K562 (cell line): Measurements from ENCODE around the gene TCF12. TPM values are rescaled to one million over a fixed set of nuclear protein-coding genes. Genes with fewer than 3 reads are reported as not detected.

Experiments
- ATAC-seq: fragments of 200-7000 bp; cut with Tn5 transposase; 3 replicates; pipeline ENCODE4 v1.9.1; 2020; ENCODE audit warnings: moderate library complexity
- BruUV-seq: library from RNA; stranded (reverse); fragments of 400-500 nt; replicated peaks from 2 replicates; lab custom pipeline; 2021; lab: Mats Ljungman, UMichigan
- CTCF ChIA-PET: fragments of 300-600 bp; formaldehyde crosslinking; extraction: SDS; loops from one replicate; lab custom pipeline; 2021; ENCODE audit warnings: low intra/inter-chr PET ratio; lab: Yijun Ruan, JAX
- POLR2A ChIA-PET: fragments of 300-600, 350-650 bp; sonication (Branson Sonifier 250); formaldehyde crosslinking; extraction: SDS; loops from one replicate; lab custom pipeline; 2021; ENCODE audit warnings: antibody characterized with exemption, inconsistent platforms; lab: Yijun Ruan, JAX
- DNase-seq, 4 experiments: peaks; one replicate each; pipeline versions ENCODE4 v3.0.0 to v3.0.0-alpha.2; 2011 to 2018; ENCODE audit warnings: low spot score in 3 of 4, mixed read lengths in 3 of 4; ENCODE audit errors: extremely low read depth in 1 of 4
- FAIRE-seq: peaks from 2 replicates; lab custom pipeline; 2011; peaks lifted over from hg19 to GRCh38; lab: Jason Lieb, UNC
- H2AFZ ChIP-seq: 2 replicates; pipeline ENCODE4 v1.6.0; 2011; ENCODE audit warnings: low read depth, low read length, control low read depth, inconsistent platforms
- H3K27ac ChIP-seq: fragments of 200-600 bp; 3 replicates; pipeline ENCODE4 v1.8.0; 2011; ENCODE audit warnings: low read depth, mild to moderate bottlenecking, control low read depth, inconsistent platforms, low read length, moderate library complexity, mixed read lengths; ENCODE audit errors: extremely low read depth
- H3K27me3 ChIP-seq, 2 experiments: fragments of 300-600 bp in 1 of 2; 2 replicates in 1 of 2; 3 replicates in 1 of 2; pipeline versions ENCODE4 v1.6.0 to v1.8.0; 2011; ENCODE audit warnings: inconsistent platforms in 2 of 2, low read length in 2 of 2, mild to moderate bottlenecking in 1 of 2, mixed read lengths in 1 of 2, moderate library complexity in 1 of 2; ENCODE audit not compliant: control insufficient read depth in 2 of 2, insufficient read depth in 2 of 2
- H3K36me3 ChIP-seq: fragments of 300-600 bp; 3 replicates; pipeline ENCODE4 v1.8.0; 2011; ENCODE audit warnings: mild to moderate bottlenecking, low read length, inconsistent platforms; ENCODE audit not compliant: control insufficient read depth, insufficient read depth
- H3K4me1 ChIP-seq, 2 experiments: fragments of 200-600 bp in 1 of 2; replicated peaks in 1 of 2; 2 replicates in 1 of 2; 3 replicates in 1 of 2; pipeline versions ENCODE4 v1.5.1 to v1.8.0; 2011; ENCODE audit warnings: inconsistent platforms in 2 of 2, low read length in 2 of 2, mild to moderate bottlenecking in 1 of 2, mixed read lengths in 1 of 2, moderate library complexity in 1 of 2; ENCODE audit not compliant: control insufficient read depth in 2 of 2, insufficient read depth in 2 of 2
- H3K4me2 ChIP-seq: 2 replicates; pipeline ENCODE4 v1.6.1; 2011; ENCODE audit warnings: low read length, control low read depth, inconsistent platforms, mixed read lengths; ENCODE audit not compliant: insufficient read depth
- H3K4me3 ChIP-seq: fragments of 200-600 bp; sonication (generic), shearing (Covaris generic); 2 replicates; pipeline ENCODE4 v1.5.1; 2016; ENCODE audit warnings: control low read depth, inconsistent platforms
- H3K79me2 ChIP-seq: fragments of 200-600 bp; 3 replicates; pipeline ENCODE4 v1.8.0; 2011; ENCODE audit warnings: low read length, inconsistent platforms; ENCODE audit not compliant: control insufficient read depth, insufficient read depth
- H3K9ac ChIP-seq, 2 experiments: 2 replicates each; pipeline versions ENCODE4 v1.6.0 to v1.6.1; 2011; ENCODE audit warnings: low read depth in 2 of 2, low read length in 2 of 2, control low read depth in 1 of 2, inconsistent platforms in 1 of 2, mild to moderate bottlenecking in 1 of 2, mixed read lengths in 1 of 2; ENCODE audit not compliant: insufficient read depth in 1 of 2
- H3K9me1 ChIP-seq: one replicate; pipeline ENCODE4 v1.6.0; 2011; ENCODE audit warnings: inconsistent platforms, mild to moderate bottlenecking, low read length, moderate library complexity; ENCODE audit not compliant: control insufficient read depth, insufficient read depth
- H3K9me3 ChIP-seq: replicated peaks from 2 replicates; pipeline ENCODE4 v1.5.1; 2011; ENCODE audit warnings: low read depth, low read length, inconsistent platforms; ENCODE audit not compliant: control insufficient read depth, insufficient read depth
- H4K20me1 ChIP-seq: replicated peaks from 2 replicates; pipeline ENCODE4 v1.6.1; 2011; ENCODE audit warnings: low read length, inconsistent platforms, mixed read lengths; ENCODE audit not compliant: control insufficient read depth, insufficient read depth
- ARID2 ChIP-seq: fragments of 450-650 bp; IDR thresholded peaks from 2 replicates; pipeline ENCODE4 v1.6.1; 2017; ENCODE audit warnings: antibody characterized with exemption, mild to moderate bottlenecking
- CREB1 ChIP-seq, 2 experiments: sonication (generic) in 1 of 2; formaldehyde crosslinking in 1 of 2; IDR thresholded peaks; 2 replicates each; pipeline versions ENCODE4 v1.6.1 to v1.8.0; 2012 to 2022; ENCODE audit warnings: inconsistent platforms in 1 of 2, mild to moderate bottlenecking in 1 of 2, missing genetic modification reagents in 1 of 2, moderate library complexity in 1 of 2
- DNMT1 ChIP-seq: fragments of 450-650 bp; IDR thresholded peaks from 2 replicates; pipeline ENCODE4 v1.6.1; 2016; ENCODE audit warnings: antibody characterized with exemption, mild to moderate bottlenecking
- ETV6 ChIP-seq, 3 experiments: fragments of 150-350 bp in 1 of 3; sonication (generic) in 1 of 3; formaldehyde crosslinking in 1 of 3; IDR thresholded peaks; 2 replicates each; pipeline versions ENCODE4 v1.6.1 to v1.8.0; 2014 to 2022; ENCODE audit warnings: borderline replicate concordance in 2 of 3, low read depth in 2 of 3, antibody characterized with exemption in 1 of 3, low read length in 1 of 3, mild to moderate bottlenecking in 1 of 3, missing genetic modification reagents in 1 of 3
- NCOA4 ChIP-seq: fragments of 450-650 bp; IDR thresholded peaks from 2 replicates; pipeline ENCODE4 v1.6.1; 2018; ENCODE audit warnings: mild to moderate bottlenecking; ENCODE audit not compliant: partially characterized antibody
- NFYB ChIP-seq: IDR thresholded peaks from 2 replicates; pipeline ENCODE4 v1.6.1; 2011; ENCODE audit warnings: mild to moderate bottlenecking, moderate library complexity; ENCODE audit not compliant: insufficient read length; ENCODE audit errors: extremely low read depth
- RBM39 ChIP-seq: fragments of 200-400 bp; formaldehyde crosslinking; optimal IDR thresholded peaks from 2 replicates; pipeline ENCODE3; 2018; ENCODE audit warnings: low read depth, low read length
- RFX7 ChIP-seq: fragments of 250-450 bp; sonication (Bioruptor Pico); IDR thresholded peaks from 2 replicates; pipeline ENCODE4 v1.5.1; 2021; ENCODE audit warnings: mild to moderate bottlenecking
- SPI1 ChIP-seq: IDR thresholded peaks from 2 replicates; pipeline ENCODE4 v1.6.1; 2011; ENCODE audit warnings: low read depth, low read length, control low read depth, borderline replicate concordance
- SRF ChIP-seq, 2 experiments: fragments of 250-450, 450-650 bp in 1 of 2; sonication (Bioruptor Pico) in 1 of 2; sonication (generic) in 1 of 2; formaldehyde crosslinking; IDR thresholded peaks; 2 replicates each; pipeline versions ENCODE4 v1.5.0 to v1.5.1; 2020 to 2022; ENCODE audit warnings: mild to moderate bottlenecking in 1 of 2, missing genetic modification reagents in 1 of 2
- ZNF282 ChIP-seq: sonication (generic); formaldehyde crosslinking; IDR thresholded peaks from 2 replicates; pipeline ENCODE4 v1.8.1; 2023; ENCODE audit warnings: missing genetic modification reagents
- ZNF354B ChIP-seq: fragments of 250-450 bp; sonication (Bioruptor Pico); IDR thresholded peaks from 2 replicates; pipeline ENCODE4 v1.4.0; 2020
- WGBS: fragments of 100-300 bp; shearing (Covaris generic); methylation state at CpG from one replicate; pipeline ENCODE4 v1.1.6; 2016; ENCODE audit warnings: low coverage, mixed read lengths; ENCODE audit not compliant: insufficient coverage; ENCODE audit errors: missing lambda C conversion rate; 5-methylcytosine and 5-hydroxymethylcytosine counted together
- in situ Hi-C: fragments of 300-500 bp; cut with MboI; formaldehyde crosslinking; loops from 4 replicates; pipeline ENCODE4 v1.15.0; 2018; ENCODE audit warnings: inconsistent platforms, mixed read lengths
- intact Hi-C: fragments of 100-400 bp; cut with micrococcal nuclease; formaldehyde crosslinking; loops from 2 replicates; pipeline ENCODE4 v1.14.2; 2022
- polyA plus RNA-seq, 8 experiments: library from polyadenylated mRNA; depleted of rRNA in 4 of 8; stranded (reverse) in 5 of 8; unstranded in 3 of 8; fragments of >200 nt; fragmentation: Nextera tagmentation in 2 of 8; fragmentation: Illumina TruSeq in 1 of 8; extraction: Ambion mirVana in 2 of 8; extraction: Trizol in 1 of 8; gene quantifications; 2 replicates each; pipeline versions ENCODE4 v1.2.1 to v1.2.3, GENCODE V29; 2011 to 2014; ENCODE audit warnings: inconsistent platforms in 1 of 8, missing spikeins in 1 of 8
- total RNA-seq, 7 experiments: library from RNA; depleted of rRNA in 6 of 7; stranded (reverse); fragments of >200 nt in 6 of 7; fragmentation: Illumina TruSeq in 2 of 7; extraction: Trizol in 2 of 7; gene quantifications; 2 replicates each; pipeline versions ENCODE4 v1.2.1 to v1.2.3, GENCODE V29; 2011 to 2021; ENCODE audit warnings: low replicate concordance in 1 of 7

The TCF12 gene
- total and polyA plus RNA-seq, 9 of the 15 experiments (the other 6 are each of a cell fraction or from before 2014, with no cell fraction given) = 10.5 to 132 (median 52.9) TPM

- TF ChIP-seq DNMT1 = no peak
- TF ChIP-seq ZNF282 (CRISPR knock-in tag) = no peak
- TF ChIP-seq ETV6 (IDR thresholded peaks at IDR 0.05; ENCODE audit: borderline replicate concordance in 1 of 2, low read depth in 2 of 2, low read length in 1 of 2) = no peak
- TF ChIP-seq ETV6 (CRISPR knock-in tag; IDR thresholded peaks at IDR 0.05; ENCODE audit: borderline replicate concordance) = no peak
- no peak for TF ChIP-seq CREB1 (IDR thresholded peaks at IDR 0.05)
- TF ChIP-seq CREB1 (CRISPR knock-in tag; IDR thresholded peaks at IDR 0.05) = no peak
- no peak for TF ChIP-seq NCOA4
Observed at GRCh38 chr15:56981160-56981559, 62.7 kb downstream of the TCF12 start (continued).

- TF ChIP-seq SPI1 (no peak), ARID2 (no peak), RBM39 (no peak), RFX7 (no peak), SRF (CRISPR knock-in tag; IDR thresholded peaks at IDR 0.05) (no peak), NFYB (no peak), ZNF354B (CRISPR knock-in tag) (no peak)
- Histone ChIP-seq H3K9me3 (no peaks in the 10 kb centered on the region), H3K4me3 (no peak overlapping the region), H3K4me2 (no peak overlapping the region), H3K9me1 (no peaks in the 10 kb centered on the region), H3K27me3 (no peaks in the 10 kb centered on the region), H3K9ac (no peak overlapping the region), H2AFZ (no peak overlapping the region), H4K20me1 (no peaks in the 10 kb centered on the region), H3K36me3 (0 out of 3 replicates have a peak, but pooled peaks cover 2% of the 10 kb centered on the region), H3K4me1 (peaks cover 0 to 17% of the 10 kb centered on the region in 2 experiments; a peak in 3 of 5 replicates), H3K27ac (no peak overlapping the region), H3K79me2 (peaks cover 96% of the 10 kb centered on the region)
- WGBS = 80% methylated on average over 1 of the region's 1 CpG
- no TSS peak for BruUV-seq
- intact Hi-C loops (loop anchor here (10.0 kb wide), 1 partner anchor 158 kb away; no protein-coding TSS in a partner anchor), in situ Hi-C loops (no loop called here)
- ChIA-PET POLR2A (no interaction called here), CTCF (no interaction called here)
- FAIRE-seq = no peak
- no peak for ATAC-seq
- DNase-seq = no peak
Observed at GRCh38 chr15:56982987-56983386, 64.5 kb downstream of the TCF12 start.
